CD1c-positive myeloid dendritic cell (primary cell): Measurements from ENCODE around the gene TAF8.

Source experiments
- DNase-seq: peaks from one replicate; pipeline ENCODE4 v3.0.0-alpha.2; 2016; ENCODE audit errors: extremely low spot score

Gene TAF8

DNA sequence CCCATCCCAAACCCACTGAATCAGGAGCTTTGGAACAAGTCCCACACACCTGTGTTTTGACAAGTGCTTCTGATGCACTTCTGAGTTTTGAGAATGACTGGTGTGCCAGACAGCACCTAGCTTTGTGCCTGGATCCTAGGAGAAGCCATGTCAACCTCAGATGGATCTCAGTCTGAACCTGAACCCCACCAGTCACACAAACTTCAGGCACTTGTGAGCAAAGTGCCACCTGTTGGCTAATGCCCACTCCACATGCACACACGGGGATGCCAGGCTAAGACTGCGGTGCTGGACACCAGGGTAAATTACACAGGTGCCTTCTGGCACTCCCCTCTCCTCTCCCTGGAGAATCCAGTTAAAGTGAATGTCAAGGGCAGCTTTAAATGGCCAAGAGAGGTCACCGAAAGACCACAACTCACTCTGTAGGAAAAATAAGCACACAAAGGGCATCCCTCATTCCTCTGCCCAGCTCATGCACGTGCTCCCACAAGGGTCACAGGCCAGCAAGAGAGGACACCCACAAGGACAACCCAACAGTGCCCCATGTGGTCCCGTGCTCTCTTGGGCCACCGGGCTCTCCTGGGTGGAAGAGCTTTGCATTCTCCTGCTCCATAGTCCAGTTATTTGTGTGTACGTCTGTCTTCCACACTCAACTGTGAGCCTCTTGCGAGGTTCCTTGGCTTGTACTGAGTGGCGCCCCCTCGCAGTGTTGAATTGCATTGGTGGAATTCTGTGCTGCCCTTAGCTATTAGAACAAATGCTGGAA lies 45.6 kb downstream of the TAF8 start:
- no peak for DNase-seq

GRCh38 chr6:42099340-42100028 lies 49.2 kb downstream of the TAF8 start:
- DNase-seq: no peak

DNA sequence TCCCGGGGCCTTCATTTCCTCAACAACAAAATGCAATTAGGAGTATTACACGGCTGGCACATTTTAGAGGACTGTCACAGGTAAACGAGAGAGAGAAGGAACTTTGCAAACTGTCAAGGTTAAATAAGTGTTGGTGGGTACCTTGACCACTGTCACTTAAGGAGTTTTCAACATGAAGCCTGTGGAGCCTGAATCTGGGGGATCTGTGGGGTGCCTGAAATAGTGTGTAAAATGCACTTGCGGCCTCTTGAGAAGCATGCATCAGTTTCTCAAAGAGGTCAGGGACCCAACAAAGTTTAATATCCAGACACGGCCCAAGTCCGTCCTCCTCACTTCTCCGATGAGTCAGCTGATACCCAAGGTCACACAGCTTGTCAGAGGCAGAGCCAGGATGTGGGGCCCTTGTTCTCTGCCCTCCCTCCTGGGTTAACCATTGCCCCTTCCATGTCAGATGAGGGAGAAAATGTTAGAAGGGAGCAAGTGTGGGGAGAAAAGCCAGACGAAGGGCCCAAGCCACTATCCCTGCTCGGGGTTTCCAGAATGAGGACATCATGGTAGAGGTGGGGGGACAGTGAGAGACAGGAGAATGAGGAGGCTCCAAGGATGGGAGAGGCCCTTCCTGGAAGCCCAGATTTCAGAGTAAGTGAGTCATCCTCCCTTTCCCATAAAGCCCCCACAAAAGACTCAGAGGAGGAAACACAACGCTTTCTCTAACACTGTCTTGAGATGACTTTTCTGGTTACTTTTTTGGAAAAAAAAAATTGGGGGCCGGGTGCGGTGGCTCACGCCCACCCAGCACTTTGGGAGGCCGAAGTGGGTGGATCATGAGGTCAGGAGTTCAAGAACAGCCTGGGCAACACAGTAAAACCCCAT lies 49.9 kb downstream of the TAF8 start:
- DNase-seq: no peak

GRCh38 chr6:42101186-42101657 lies 50.9 kb downstream of the TAF8 start:
- no peak for DNase-seq

GRCh38 chr6:42103216-42103615 lies 52.9 kb downstream of the TAF8 start:
- no peak for DNase-seq

- no peak for DNase-seq
Observed at GRCh38 chr6:42103753-42104094, 53.4 kb downstream of the TAF8 start.

DNA sequence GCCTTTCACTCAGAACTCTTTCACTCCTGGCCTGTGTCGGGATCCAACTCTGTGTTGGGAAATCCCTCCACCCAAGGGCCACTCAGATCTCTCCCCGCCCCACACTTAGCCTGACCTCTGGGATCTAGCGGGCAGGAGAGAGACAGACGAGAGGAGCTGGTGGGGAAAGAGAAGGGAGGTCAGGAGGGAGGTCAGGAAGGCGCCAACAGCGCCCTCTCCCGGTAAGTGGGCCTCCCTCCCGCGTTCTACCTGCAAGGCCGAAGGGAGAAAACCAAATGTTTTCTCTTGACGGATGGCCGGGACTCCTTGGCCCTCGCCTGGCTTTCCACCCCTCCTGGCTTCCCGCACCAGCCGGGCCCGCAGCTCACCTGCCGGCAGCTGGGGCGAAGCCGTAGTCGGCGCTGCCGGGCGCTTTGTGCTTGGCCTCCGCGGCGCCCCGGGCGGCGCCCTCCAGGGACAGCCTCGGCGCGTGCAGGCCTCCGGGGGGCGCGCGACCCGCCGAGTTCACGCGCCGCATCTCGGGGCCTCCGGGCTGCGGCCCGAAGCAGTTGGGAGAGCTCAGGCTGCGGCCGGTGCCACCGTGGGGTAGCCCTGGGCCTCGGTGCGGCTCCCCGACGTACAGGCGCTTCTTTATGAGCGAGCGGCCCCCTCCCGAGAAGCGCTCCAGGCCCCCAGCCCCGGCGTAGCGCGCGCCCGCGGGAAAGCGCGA lies 53.9 kb downstream of the TAF8 start:
- peak; percentile 62 for DNase-seq

DNA sequence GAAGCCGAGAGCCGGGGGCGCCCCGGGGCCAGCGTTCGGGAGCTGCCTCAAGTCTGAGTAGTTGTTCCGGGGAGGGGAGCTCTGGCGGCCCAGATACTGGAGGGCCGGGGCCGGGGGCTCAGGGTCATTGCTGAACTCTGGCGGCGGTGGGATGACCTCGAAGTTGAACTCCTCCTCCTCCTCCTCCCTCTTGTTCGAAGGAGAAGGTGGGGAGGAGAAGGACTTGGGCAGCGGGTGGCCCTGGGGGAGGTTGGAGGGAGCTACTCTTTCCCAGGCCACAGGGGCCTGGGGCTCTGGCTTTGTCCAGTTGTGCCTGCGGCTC lies 54.4 kb downstream of the TAF8 start:
- no peak for DNase-seq

DNA sequence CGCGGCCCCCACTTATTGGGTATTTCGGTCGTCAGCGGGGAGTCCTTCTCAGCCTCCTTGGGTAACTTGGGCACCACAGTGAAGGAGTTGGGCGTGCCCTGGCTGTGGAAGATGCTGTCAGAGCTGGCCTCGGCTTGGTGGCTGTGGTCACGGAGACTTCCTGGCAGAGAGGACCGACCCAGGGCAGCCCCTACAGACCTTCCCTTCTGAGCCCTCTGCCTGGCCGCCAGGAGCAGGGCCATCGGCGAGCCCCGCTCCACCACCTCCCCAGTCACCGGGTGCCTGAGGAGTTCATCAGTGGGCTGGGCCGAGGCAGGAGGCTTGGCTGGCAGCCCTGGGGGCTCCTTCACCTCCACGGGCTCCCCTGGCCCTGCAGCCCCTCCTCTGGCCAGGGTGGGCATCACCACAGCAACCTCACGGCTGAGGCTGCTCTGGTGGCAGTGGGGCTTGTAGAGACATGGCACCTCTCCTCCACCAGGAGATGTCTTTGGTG lies 54.9 kb downstream of the TAF8 start:
- no peak for DNase-seq

- DNase-seq: no peak
Observed at GRCh38 chr6:42105709-42106108, 55.4 kb downstream of the TAF8 start.

GRCh38 chr6:42106112-42107023 lies 56.0 kb downstream of the TAF8 start:
- DNase-seq: no peak

DNA sequence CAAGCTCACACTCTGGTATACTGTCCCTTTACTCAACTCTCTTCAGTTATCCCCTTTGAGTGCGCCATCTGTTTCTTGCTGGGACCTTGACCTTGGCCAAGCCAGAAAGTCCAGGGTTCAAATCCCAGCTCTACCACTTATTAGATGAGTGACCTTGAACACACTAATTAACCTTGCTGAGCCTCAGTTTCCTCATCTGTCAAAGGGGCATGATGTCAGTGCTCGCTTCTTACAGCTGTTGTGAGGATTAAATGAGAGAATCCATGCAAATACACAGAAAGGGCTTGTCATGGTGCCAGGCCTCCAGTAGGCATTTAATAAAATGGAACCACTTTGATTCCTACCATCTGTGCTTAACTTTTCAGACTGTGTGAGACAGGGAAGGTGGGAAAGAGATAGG lies 57.7 kb downstream of the TAF8 start:
- no peak for DNase-seq

GRCh38 chr6:42110683-42111082 lies 60.4 kb downstream of the TAF8 start:
- no peak for DNase-seq

DNA sequence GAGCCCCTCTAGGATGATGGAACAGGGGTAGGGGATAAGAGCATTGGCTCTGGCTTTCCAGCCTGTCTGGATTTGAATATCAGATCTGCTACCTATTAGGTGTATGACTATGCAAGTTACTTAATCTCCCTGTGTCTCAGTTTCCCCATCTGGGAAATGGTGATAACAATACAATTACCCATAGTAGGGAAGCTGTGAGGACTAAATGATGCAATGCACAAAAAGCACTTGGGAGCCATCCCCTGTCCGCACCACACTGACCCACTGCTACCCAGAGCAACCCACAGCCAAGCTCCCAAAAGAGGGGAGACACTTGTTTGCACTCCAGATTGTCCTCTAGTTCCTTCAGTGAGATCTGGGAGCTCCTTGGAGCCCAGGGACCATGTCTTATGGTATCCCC lies 62.0 kb downstream of the TAF8 start:
- no peak for DNase-seq

- DNase-seq: no peak
Observed at GRCh38 chr6:42113936-42114636, 63.8 kb downstream of the TAF8 start.

DNA sequence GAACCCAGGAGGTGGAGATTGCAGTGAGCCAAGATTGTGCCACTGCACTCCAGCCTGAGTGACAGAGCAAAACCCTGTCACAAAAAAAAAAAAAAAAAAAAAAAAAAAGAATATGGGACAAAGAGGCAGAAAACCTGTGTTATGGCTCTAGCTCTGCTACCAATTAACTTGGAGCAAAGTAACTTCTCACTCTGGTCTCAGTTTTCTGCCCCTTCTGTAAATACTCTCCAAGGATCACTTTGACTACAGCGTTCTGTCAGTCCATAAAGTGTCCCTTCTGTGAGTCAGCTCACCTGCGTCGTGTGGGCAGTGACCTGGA lies 67.5 kb downstream of the TAF8 start:
- no peak for DNase-seq

DNA sequence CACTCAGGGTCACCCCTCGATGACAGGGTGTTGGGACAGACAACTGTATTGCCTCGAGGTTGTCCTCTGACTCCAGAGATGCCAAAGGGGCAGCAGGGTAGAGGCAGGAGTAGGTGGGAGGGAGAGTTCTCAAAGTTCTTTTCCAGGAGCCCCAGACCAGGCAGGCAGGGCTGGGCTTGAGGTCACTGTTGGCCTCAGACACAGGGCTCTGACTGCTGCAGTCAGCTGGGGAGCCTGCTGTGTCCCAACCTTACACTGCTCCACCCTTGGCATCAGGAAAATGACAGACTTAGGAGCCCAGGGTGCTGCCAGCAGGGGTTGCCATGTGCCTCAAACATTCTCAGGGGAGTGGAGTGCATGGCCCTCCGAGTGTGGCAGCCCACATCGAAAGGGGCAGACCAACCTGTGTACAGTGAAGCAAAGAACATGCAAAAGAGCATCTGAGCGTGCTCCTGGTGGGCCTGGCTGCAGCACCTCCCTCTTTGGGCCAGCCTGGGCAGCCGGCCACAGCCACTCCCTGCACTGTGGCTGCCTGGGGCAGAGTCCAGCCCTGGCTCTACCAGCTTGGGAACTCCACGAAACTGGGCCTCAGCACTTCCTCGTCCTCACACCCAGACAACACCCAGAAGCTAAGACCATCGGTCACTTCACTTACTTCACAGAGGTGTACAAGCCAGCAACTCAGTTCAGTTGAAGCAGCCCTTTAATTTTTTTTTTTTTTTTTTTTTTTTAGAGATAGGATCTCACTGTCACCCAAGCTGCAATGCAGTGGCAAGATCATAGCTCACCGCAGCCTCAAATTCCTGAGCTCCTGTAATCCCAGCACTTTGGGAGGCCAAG lies 68.1 kb downstream of the TAF8 start:
- DNase-seq: no peak

DNA sequence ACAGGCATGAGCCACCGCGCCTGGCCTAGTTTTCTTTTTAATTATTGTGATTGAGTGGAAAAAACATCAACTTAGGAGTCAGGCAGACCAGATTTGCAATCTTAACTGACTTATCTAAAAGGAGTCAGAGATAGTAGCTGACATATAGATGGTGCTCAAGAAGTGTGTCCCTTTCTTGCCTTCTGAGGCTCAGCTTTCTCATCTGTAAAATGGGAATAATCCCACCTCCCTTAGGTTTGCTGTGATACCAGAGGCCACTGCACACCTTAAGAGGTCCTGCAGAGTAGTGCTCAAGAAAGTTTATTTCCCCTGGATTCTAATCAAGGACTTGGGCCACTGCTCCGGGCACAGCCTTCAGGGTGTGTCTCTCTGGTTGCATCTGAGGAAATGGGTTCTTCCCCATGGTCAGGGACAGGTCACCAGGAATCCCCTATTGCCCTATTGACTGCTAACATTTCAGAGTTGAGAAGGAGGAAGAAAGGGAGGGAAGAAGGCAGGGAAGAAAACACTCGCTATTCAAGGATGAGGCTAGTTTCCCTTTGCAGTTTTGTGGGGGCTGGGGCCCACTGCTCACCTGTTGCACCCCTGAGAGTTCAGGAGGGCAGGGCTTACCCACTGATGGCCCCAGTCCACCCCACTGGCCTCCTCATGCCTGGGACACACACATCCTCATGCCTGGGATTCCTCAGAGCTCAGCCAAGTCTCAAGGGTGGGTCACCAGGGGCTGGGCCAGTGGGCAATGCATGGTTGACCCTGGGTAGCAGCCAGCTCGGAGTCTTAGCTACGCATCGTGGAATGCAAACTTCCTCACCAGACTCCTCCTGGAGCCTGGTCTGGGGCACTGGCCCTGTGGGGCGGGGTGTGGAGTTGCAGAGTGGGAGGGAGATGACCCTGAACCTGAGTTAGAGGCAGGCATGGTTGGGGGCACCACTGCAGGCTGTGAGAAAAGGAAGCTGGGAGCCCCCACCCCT lies 70.9 kb downstream of the TAF8 start:
- DNase-seq: no peak
